HEK293 (cell line): ENCODE measurements around the gene TLE2.

Experiments
- BCL11A ChIP-seq: fragments of 450-650 bp; formaldehyde crosslinking; IDR thresholded peaks from 2 replicates; pipeline ENCODE4 v1.5.1; 2016; ENCODE audit warnings: low read depth, missing biosample characterization, missing genetic modification characterization
- GLI2 ChIP-seq: fragments of 450-650 bp; formaldehyde crosslinking; IDR thresholded peaks from 2 replicates; pipeline ENCODE4; 2017; ENCODE audit warnings: missing biosample characterization, missing genetic modification characterization, low read depth, borderline replicate concordance
- KLF10 ChIP-seq: fragments of 450-650 bp; IDR thresholded peaks from 2 replicates; pipeline ENCODE4 v1.5.1; 2018; ENCODE audit warnings: missing biosample characterization, mild to moderate bottlenecking, missing genetic modification characterization
- MEIS1 ChIP-seq: sonication (generic); formaldehyde crosslinking; IDR thresholded peaks from 2 replicates; pipeline ENCODE4 v1.8.1; 2022; ENCODE audit warnings: missing genetic modification reagents, mild to moderate bottlenecking, borderline replicate concordance
- PRDM2 ChIP-seq: fragments of 450-650 bp; formaldehyde crosslinking; IDR thresholded peaks from 2 replicates; pipeline ENCODE4 v1.5.1; 2016; ENCODE audit warnings: missing biosample characterization, missing genetic modification characterization, borderline replicate concordance
- WT1 ChIP-seq: fragments of 450-650 bp; formaldehyde crosslinking; IDR thresholded peaks from 2 replicates; pipeline ENCODE4 v1.5.1; 2016; ENCODE audit warnings: missing biosample characterization, missing genetic modification characterization
- YY2 ChIP-seq: fragments of 450-650 bp; formaldehyde crosslinking; IDR thresholded peaks from 2 replicates; pipeline ENCODE4 v1.5.1; 2016; ENCODE audit warnings: missing biosample characterization, missing genetic modification characterization
- ZBTB1 ChIP-seq: fragments of 450-650 bp; formaldehyde crosslinking; IDR thresholded peaks from 2 replicates; pipeline ENCODE4 v1.5.1; 2016; ENCODE audit warnings: missing biosample characterization, missing genetic modification characterization
- ZBTB20 ChIP-seq: fragments of 450-650 bp; formaldehyde crosslinking; IDR thresholded peaks from 2 replicates; pipeline ENCODE4 v1.5.1; 2016; ENCODE audit warnings: missing biosample characterization, missing genetic modification characterization
- ZBTB21 ChIP-seq: fragments of 450-650 bp; formaldehyde crosslinking; IDR thresholded peaks from 2 replicates; pipeline ENCODE4 v1.5.1; 2017; ENCODE audit warnings: missing biosample characterization, missing genetic modification characterization
- ZBTB48 ChIP-seq: fragments of 450-650 bp; formaldehyde crosslinking; IDR thresholded peaks from 2 replicates; pipeline ENCODE4 v1.5.1; 2016; ENCODE audit warnings: missing biosample characterization, missing genetic modification characterization
- ZBTB7A ChIP-seq: fragments of 450-650 bp; formaldehyde crosslinking; IDR thresholded peaks from 2 replicates; pipeline ENCODE4 v1.5.1; 2016; ENCODE audit warnings: low read depth, missing biosample characterization, missing genetic modification characterization
- ZFP3 ChIP-seq: fragments of 450-650 bp; formaldehyde crosslinking; IDR thresholded peaks from 2 replicates; pipeline ENCODE4 v1.5.1; 2016; ENCODE audit warnings: low read depth, missing biosample characterization, missing genetic modification characterization
- ZFP69B ChIP-seq: fragments of 450-650 bp; formaldehyde crosslinking; IDR thresholded peaks from 2 replicates; pipeline ENCODE4 v1.5.1; 2016; ENCODE audit warnings: missing biosample characterization, missing genetic modification characterization
- ZNF174 ChIP-seq: fragments of 450-650 bp; formaldehyde crosslinking; IDR thresholded peaks from 2 replicates; pipeline ENCODE4 v1.5.0; 2017; ENCODE audit warnings: missing biosample characterization, mild to moderate bottlenecking, missing genetic modification characterization
- ZNF175 ChIP-seq: fragments of 450-650 bp; formaldehyde crosslinking; IDR thresholded peaks from 2 replicates; pipeline ENCODE4 v1.5.1; 2016; ENCODE audit warnings: missing biosample characterization, missing genetic modification characterization
- ZNF202 ChIP-seq: fragments of 450-650 bp; formaldehyde crosslinking; IDR thresholded peaks from 2 replicates; pipeline ENCODE4 v1.5.1; 2016; ENCODE audit warnings: missing biosample characterization, missing genetic modification characterization, borderline replicate concordance
- ZNF239 ChIP-seq: fragments of 450-650 bp; formaldehyde crosslinking; IDR thresholded peaks from 2 replicates; pipeline ENCODE4 v1.5.1; 2016; ENCODE audit warnings: missing biosample characterization, missing genetic modification characterization
- ZNF266 ChIP-seq: fragments of 450-650 bp; formaldehyde crosslinking; IDR thresholded peaks from 2 replicates; pipeline ENCODE4 v1.5.1; 2016; ENCODE audit warnings: missing biosample characterization, missing genetic modification characterization, low read depth
- ZNF280D ChIP-seq: fragments of 450-650 bp; formaldehyde crosslinking; IDR thresholded peaks from 2 replicates; pipeline ENCODE4 v1.5.1; 2016; ENCODE audit warnings: missing biosample characterization, missing genetic modification characterization
- ZNF341 ChIP-seq: fragments of 450-650 bp; formaldehyde crosslinking; IDR thresholded peaks from 2 replicates; pipeline ENCODE4; 2016; ENCODE audit warnings: low read depth, missing biosample characterization, missing genetic modification characterization
- ZNF513 ChIP-seq: fragments of 450-650 bp; IDR thresholded peaks from 2 replicates; pipeline ENCODE4 v1.5.1; 2018; ENCODE audit warnings: missing biosample characterization, missing genetic modification characterization
- ZNF514 ChIP-seq: fragments of 450-650 bp; formaldehyde crosslinking; IDR thresholded peaks from 2 replicates; pipeline ENCODE4 v1.5.1; 2016; ENCODE audit warnings: missing biosample characterization, missing genetic modification characterization
- ZNF549 ChIP-seq: fragments of 450-650 bp; IDR thresholded peaks from 2 replicates; pipeline ENCODE4 v1.5.1; 2018; ENCODE audit warnings: missing biosample characterization, missing genetic modification characterization, mild to moderate bottlenecking, inconsistent platforms, moderate library complexity
- ZNF654 ChIP-seq: fragments of 450-650 bp; formaldehyde crosslinking; IDR thresholded peaks from 2 replicates; pipeline ENCODE4 v1.5.1; 2016; ENCODE audit warnings: low read depth, missing biosample characterization, missing genetic modification characterization
- ZNF670 ChIP-seq: fragments of 450-650 bp; formaldehyde crosslinking; IDR thresholded peaks from 2 replicates; pipeline ENCODE4 v1.5.1; 2016; ENCODE audit warnings: missing biosample characterization, missing genetic modification characterization, low read depth
- ZNF785 ChIP-seq: fragments of 450-650 bp; formaldehyde crosslinking; IDR thresholded peaks from 2 replicates; pipeline ENCODE4 v1.5.1; 2016; ENCODE audit warnings: missing biosample characterization, missing genetic modification characterization
- ZSCAN30 ChIP-seq: fragments of 450-650 bp; IDR thresholded peaks from 2 replicates; pipeline ENCODE4 v1.5.1; 2018; ENCODE audit warnings: missing biosample characterization, mild to moderate bottlenecking, missing genetic modification characterization, moderate library complexity

Gene TLE2

GRCh38 chr19:3035542-3036118 is 6.5 kb upstream of the TLE2 start (continued):
- TF ChIP-seq ZNF280D (peak; percentile 50; the same call in 1 of the 2 replicates), ZSCAN30 (tag by site-specific recombination) (peak; percentile 38; the same call in 1 of the 2 replicates), MEIS1 (CRISPR knock-in tag) (no peak), ZNF513 (no peak), ZNF654 (tag by site-specific recombination) (no peak), ZNF266 (tag by site-specific recombination) (no peak), ZFP3 (no peak), KLF10 (peak; percentile 51; the same call in 1 of the 2 replicates), ZBTB48 (tag by site-specific recombination) (peak; percentile 90), BCL11A (no peak), ZBTB1 (tag by site-specific recombination) (no peak), ZNF514 (tag by site-specific recombination) (no peak), ZNF785 (no peak), PRDM2 (tag by site-specific recombination) (no peak), ZNF202 (tag by site-specific recombination) (no peak), WT1 (tag by site-specific recombination) (no peak), ZNF239 (no peak), ZNF174 (no peak), ZFP69B (tag by site-specific recombination) (0 out of 2 replicates have a peak, but pooled peaks have one; percentile 6), ZBTB7A (tag by site-specific recombination) (peak; percentile 94; the same call in 1 of the 2 replicates), YY2 (no peak; the same call in 1 of the 2 replicates), ZNF670 (no peak), ZBTB21 (tag by site-specific recombination) (peak; percentile 80), ZNF175 (tag by site-specific recombination) (no peak), GLI2 (no peak), ZBTB20 (no peak), ZNF549 (tag by site-specific recombination) (no peak), ZNF341 (tag by site-specific recombination) (peak; percentile 69)
